Measurements from ENCODE around the gene RBMS3.

DNA sequence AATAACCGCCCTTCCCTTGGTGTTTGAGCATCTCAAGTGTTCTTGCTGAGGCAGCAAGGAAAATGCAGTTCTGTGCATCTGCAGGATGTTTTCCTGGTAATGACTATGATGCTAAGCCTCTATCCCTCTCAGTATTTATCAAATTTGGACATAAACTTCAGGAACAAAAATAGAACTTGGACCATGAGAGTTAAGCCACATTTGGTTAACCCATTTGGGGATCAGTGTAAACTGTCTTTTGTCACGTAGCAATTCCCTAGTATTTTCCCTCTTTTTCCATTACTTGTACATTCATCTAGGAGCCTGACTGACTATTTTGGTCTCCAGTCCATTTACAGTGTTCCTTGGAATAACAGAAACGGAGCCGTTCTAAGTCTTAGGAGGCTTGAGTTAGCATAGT lies 250.8 kb downstream of the RBMS3 start:
- TF ChIP-seq CTCF (conservative IDR thresholded peaks at IDR 0.05; ENCODE audit: low read depth, low read length) (no peak), EZH2 (IDR thresholded peaks at IDR 0.05; ENCODE audit: borderline replicate concordance, low read depth, low read length, poor library complexity, severe bottlenecking) (no peak)

All from A673 (cell line).